HG03460 (cell line): Measurements from ENCODE around the gene ACSS3.

Source experiments
- ATAC-seq: cut with Tn5 transposase; IDR thresholded peaks from one replicate; pipeline ENCODE4 v1.9.1; 2021; ENCODE audit not compliant: unreplicated experiment

The ACSS3 gene

GRCh38 chr12:81222846-81223592, 145.1 kb downstream of the ACSS3 start:
- no peak for ATAC-seq

- ATAC-seq = no peak
Observed at GRCh38 chr12:81224626-81225025, 146.7 kb downstream of the ACSS3 start.

GRCh38 chr12:81229759-81230158, 151.9 kb downstream of the ACSS3 start:
- no peak for ATAC-seq

GRCh38 chr12:81231574-81232368, 153.9 kb downstream of the ACSS3 start:
- ATAC-seq = no peak

GRCh38 chr12:81245458-81245857, 167.6 kb downstream of the ACSS3 start:
- ATAC-seq = no peak

- no peak for ATAC-seq
Observed at GRCh38 chr12:81245907-81246570, 168.2 kb downstream of the ACSS3 start.

- ATAC-seq = no peak
Observed at GRCh38 chr12:81249976-81250375, 172.1 kb downstream of the ACSS3 start.

- no peak for ATAC-seq
Observed at GRCh38 chr12:81252228-81252627, 174.3 kb downstream of the ACSS3 start.

GRCh38 chr12:81253360-81253759, 175.5 kb downstream of the ACSS3 start:
- ATAC-seq = no peak

GRCh38 chr12:81255456-81255855, 177.6 kb downstream of the ACSS3 start:
- no peak for ATAC-seq

GRCh38 chr12:81255947-81256346, 178.1 kb downstream of the ACSS3 start:
- no peak for ATAC-seq

GRCh38 chr12:81257947-81258551, 180.2 kb downstream of the ACSS3 start:
- no peak for ATAC-seq

- ATAC-seq = no peak
Observed at GRCh38 chr12:81259360-81259759, 181.5 kb downstream of the ACSS3 start.

- ATAC-seq = no peak
Observed at GRCh38 chr12:81261508-81262207, 183.8 kb downstream of the ACSS3 start.

GRCh38 chr12:81263072-81263471, 185.2 kb downstream of the ACSS3 start:
- ATAC-seq = no peak

GRCh38 chr12:81270385-81270784, 192.5 kb downstream of the ACSS3 start:
- no peak for ATAC-seq

- no peak for ATAC-seq
Observed at GRCh38 chr12:81274637-81275529, 197.0 kb downstream of the ACSS3 start.

- ATAC-seq = no peak
Observed at GRCh38 chr12:81284137-81284536, 206.3 kb downstream of the ACSS3 start.

GRCh38 chr12:81288651-81289050, 210.8 kb downstream of the ACSS3 start:
- no peak for ATAC-seq
